GM19239 (cell line): ENCODE results near the gene UTP3.
"Not testable (repeated sequence)": the region's sequence is repeated elsewhere in the genome, so short reads cannot be mapped to it uniquely, and the experiment has no call there.

Source experiments
- DNase-seq: peaks from one replicate; pipeline ENCODE4 v3.0.0; 2011; ENCODE audit warnings: low spot score; ENCODE audit not compliant: insufficient read length
- FAIRE-seq: peaks from 2 replicates; lab custom pipeline; 2011; peaks lifted over from hg19 to GRCh38; lab: Jason Lieb, UNC

Gene UTP3

DNA sequence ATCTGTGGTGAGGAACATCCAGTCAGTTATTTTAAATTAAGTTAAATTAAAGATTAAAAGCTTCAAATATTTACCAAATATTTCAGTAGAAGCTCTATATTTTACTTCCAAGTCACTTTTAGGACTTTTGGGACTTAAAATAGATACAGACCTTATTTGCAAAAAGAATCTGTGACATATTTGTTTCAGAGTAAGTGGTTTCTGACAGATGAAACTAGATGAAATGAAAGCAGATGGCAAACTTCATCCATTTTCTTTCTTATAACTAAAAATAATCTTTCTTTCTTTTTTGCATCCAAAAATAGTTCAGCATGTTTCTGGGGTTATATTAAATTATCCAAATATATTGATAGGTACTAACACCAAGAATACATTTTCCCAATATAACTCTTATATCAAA is 6.6 kb upstream of the UTP3 start:
- no peak for FAIRE-seq
- no peak for DNase-seq

DNA sequence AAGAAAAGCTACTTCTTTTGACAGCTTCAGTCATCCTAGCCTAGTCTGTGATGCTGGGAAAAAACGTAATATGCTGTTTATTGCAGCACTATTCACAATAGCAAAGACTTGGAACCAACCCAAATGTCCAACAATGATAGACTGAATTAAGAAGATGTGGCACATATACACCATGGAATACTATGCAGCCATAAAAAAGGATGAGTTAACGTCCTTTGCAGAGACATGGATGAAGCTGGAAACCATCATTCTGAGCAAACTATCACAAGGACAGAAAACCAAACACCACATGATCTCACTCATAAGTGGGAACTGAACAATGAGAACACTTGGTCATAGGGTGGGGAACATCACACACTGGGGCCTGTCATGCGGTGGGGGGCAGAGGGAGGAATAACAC is 6.2 kb upstream of the UTP3 start:
- not testable (repeated sequence) for DNase-seq, FAIRE-seq

DNA sequence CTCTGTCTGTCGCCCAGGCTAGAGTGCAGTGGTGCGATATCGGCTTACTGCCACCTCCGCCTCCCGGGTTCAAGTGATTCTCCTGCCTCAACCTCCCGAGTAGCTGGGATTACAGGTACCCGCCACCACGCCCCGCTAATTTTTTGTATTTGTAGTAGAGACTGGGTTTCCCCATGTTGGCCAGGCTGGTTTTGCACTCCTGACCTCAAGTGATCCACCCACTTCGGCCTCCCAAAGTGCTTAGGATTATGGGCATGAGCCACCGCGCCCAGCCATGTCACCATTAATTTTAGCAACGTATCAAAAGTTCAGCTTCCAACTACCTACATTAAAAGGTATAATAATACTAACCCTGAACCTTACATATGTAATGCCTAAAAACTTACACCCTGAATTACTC is 940 bp upstream of the UTP3 start:
- no peak for DNase-seq
- no peak for FAIRE-seq

DNA sequence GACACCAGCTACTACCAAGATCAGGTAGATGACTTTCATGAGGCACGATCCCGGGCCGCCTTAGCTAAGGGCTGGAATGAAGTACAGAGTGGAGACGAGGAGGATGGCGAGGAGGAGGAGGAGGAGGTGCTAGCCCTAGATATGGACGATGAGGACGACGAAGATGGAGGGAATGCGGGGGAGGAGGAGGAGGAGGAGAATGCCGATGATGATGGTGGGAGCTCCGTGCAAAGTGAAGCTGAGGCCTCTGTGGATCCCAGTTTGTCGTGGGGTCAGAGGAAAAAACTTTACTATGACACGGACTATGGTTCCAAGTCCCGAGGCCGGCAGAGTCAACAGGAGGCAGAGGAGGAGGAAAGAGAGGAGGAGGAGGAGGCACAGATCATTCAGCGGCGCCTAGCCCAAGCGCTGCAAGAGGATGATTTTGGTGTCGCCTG is 481 bp downstream of the UTP3 start:
- DNase-seq = no peak
- FAIRE-seq = no peak

DNA sequence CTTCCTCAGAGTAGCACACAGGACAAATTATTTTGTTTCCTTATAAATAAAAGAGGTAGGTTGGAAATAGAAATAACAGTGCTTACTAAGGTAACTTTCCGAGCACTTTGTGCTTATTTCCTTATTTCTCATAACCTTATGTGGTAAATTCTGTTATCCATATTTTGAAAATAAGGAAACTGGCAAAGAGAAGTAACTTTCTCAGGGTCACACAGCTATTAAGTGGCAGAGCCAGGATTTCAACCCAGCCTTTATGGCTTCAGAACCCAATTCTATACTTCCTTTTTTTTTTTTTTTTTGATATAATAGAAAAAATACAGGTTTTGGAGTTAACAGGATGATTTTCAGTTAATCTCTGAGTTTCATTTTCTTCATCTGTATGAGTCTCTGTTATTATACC is 3.3 kb downstream of the UTP3 start:
- no peak for DNase-seq
- FAIRE-seq = peak; percentile 57

DNA sequence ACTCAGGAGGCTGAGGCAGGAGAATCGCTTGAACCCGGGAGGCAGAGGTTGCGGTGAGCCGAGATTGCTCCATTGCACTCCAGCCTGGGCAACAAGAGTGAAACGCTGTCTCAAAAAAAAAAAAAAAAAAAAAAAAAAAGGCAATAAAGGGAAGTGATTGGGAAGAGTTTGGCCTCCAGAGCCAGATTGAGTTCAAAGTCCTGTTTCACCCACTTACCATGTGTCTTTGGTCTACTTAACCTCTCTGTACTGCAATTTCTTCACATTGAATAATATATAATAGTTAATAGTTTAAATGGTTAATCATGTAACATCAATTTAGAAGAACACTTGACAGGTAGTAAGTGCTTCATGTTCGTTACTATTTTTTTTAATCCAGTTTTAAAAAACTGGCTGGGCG is 6.3 kb downstream of the UTP3 start:
- DNase-seq, FAIRE-seq: not testable (repeated sequence)

DNA sequence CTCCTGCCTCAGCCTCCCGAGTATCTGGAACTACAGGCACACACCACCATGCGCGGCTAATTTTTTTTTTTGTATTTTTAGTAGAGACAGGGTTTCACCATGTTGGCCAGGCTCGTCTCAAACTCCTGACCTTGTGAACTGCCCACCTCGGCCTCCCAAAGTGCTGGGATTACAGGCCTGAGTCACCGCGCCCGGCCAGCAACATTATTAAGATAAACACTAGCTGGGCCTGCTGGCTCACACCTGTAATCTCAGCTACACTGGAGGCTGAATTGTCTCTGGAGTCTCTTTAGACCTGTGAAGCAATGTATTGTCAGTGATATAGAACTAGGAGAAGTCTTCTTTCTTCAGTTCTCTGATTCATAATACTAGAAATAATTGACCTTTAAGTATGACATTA is 10.1 kb downstream of the UTP3 start:
- FAIRE-seq, DNase-seq: not testable (repeated sequence)

DNA sequence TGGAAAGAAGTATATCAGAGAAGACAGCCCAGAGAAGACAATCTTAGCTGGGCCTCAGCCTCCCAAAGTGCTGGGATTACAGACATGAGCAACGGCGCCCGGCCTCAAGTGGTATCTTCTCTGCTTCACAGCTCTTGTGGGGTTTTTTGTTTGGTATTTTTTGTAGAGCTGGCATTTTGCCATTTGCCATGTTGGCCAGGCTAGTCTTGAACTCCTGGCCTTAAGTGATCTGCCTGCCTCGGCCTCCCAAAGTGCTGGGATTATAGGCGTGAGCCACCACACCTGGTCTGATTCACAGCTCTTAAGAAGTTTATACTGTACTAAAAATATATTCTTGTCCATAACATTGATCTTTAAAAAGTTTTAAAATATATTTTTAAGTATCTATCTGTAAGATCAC is 12.4 kb downstream of the UTP3 start:
- no peak for DNase-seq
- no peak for FAIRE-seq

DNA sequence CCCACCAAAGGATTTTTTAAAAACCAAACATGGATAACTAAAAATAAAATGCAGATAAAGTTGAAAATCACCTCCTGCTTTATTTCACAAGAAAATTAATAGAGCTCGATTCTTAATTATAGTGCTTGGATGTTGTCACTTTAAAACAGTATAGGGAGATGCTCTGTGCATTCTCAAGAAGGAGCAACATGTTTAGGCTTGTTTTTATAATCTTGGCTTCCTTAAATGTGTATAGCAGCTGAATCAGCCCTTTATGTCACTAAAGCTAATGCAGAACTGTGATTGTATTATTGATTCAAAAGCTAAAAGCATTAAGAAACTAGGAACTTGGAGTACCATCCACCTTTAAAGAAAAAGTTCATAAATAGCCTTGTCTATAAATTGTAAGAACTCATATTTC is 12.9 kb downstream of the UTP3 start:
- DNase-seq (no peak), FAIRE-seq (no peak)

DNA sequence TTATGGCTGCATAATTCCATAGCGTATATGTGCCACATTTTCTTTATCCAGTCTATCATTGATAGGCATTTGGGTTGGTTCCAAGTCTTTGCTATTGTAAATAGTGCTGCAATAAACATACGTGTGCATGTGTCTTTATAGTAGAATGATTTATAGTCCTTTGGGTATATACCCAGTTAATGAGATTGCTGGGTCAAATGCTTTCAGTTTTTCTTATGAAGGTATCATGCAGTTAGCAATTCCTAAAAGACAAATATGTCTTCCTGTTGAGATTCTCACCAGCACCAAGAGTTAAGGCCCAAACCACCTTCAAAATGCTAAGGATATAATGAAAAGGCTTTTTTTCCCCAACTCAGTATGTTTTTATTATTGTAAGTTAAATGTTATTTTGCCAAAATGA is 14.3 kb downstream of the UTP3 start:
- DNase-seq, FAIRE-seq: not testable (repeated sequence)

DNA sequence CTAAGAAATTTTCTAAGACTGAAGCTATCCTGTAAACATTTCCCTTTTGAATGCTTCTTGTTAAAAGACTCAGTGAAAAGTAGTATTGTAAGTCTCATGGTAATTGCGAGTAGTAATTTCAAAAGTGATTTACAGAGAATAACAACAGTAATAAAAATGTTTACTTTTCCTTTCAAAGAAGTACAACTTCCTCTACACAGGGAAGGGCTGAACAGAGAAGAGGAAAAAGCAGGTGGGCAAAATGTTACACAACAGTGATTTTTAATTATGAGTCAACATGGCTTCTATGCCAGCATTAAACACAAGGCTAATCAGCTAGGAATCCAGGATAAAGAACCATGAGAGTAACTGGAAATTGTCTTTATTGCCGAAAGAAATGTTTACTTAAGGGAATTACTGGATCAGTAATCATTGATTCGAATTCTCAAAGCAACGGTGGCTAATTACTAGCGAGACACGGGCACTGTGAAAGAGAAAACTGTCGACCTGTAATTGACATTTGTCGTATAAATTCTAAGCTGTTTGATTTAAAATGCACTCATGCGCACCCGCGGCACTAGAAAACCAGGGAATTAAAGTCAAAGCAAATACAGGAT is 15.4 kb downstream of the UTP3 start:
- FAIRE-seq (peak; percentile 76), DNase-seq (no peak)

DNA sequence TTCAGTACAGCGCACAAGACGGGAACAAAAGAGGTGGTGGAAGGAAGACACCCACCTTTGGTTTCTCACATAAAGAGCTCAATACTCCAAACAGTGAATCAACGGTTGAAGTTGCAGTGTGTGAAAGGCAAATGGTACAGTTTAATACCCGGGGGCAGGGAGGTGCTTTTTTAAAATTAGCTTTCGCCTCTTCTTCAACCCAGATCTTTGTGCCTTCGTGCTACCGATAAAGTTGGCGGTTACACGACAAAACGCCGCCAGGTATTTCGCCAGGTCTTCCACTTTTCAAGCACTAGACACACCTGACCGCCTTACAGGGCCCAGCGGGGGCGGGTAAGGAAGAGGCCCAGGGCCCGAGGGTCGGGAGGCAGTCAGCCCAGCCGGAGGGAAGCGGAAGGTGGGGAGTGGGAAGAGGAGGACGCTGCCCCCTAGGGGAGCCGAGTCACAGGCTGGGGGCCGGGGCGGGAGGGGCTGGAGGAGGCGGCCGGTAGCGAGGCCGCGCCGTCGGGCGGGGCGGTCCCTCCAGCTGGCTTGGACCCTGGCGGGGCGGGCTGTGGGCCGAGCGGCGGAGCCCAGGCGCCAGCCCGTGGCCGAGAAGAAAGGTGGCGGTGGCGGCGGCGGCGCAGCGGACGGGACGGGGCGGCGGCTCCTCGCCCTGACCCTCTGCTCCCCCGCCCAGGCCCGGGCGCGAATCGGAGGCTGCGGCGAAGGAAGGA is 16.0 kb downstream of the UTP3 start:
- FAIRE-seq = peak; percentile 72
- DNase-seq = no peak

DNA sequence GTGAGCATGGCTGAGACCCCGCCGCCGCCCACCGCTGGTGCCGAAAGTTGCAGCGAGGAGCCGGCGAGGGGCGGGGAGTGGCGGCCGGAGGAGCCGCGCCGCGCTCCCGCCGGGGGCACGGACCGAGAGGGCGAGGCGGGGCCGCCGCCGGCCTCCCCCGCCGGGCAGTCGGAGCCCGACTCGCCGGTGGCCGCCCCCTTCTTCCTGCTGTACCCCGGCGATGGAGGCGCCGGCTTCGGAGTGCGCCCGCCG is 16.5 kb downstream of the UTP3 start:
- no peak for DNase-seq
- FAIRE-seq = no peak

DNA sequence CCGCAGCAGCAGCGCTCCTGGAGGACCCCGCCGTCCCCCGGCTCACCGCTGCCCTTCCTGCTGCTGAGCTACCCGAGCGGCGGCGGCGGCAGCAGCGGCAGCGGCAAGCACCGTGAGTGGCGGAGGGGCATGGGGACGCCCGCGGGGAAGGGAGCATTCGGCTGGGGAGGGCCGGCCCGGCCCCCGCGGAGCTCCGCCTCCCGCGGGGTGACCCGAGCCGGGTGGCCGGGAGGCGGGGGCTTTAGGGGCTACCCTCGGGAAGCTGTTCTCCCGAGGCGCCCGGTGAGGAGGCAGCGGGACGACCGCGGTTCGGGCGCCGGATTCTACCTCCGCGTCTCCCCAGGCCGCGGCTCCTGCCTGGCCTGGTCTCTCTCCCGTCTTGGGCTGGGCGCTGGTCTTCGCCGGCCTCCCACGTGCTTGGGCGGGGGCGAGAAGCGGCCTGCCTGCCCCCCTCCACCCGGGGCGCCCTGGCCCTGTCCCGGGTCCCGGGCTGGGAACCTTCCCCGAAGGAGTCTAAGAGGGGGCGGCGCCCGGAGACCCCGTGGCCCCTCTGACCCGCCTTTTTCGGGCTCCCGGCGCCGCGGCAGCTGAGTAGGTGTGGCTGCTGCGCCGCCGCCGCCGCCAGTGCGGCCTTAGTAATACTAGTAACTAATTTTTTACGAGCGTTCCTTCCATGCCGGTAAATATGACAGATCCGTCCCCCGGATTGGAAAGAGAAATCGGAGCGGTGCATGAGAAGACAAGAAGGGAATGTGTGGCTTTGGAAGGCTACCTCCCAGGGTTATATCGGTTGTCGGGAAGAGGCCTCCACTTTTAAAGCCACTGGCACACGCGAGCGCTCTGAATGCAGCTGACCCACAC is 17.1 kb downstream of the UTP3 start:
- FAIRE-seq = peak; percentile 62
- DNase-seq = peak; percentile 53

DNA sequence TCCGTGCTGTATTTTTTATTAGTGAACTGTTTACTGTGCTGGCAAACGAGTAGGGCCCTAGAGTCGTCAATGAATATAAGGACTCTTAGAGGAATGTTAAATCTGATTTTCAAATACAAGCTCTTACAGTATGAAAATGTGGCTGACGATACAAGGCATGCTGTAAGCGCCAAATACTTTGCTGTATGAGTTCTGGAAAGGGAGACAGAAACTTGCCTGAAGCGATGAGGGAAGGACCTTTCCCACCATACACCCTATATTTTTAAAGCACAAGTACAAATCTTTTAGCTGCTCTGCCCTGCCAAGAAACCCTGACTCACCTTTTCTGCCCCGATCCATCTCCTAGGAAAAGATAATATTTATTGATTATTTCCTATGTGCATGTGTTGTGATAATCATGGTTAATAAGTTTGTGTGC is 17.7 kb downstream of the UTP3 start:
- FAIRE-seq = peak; percentile 82
- no peak for DNase-seq

DNA sequence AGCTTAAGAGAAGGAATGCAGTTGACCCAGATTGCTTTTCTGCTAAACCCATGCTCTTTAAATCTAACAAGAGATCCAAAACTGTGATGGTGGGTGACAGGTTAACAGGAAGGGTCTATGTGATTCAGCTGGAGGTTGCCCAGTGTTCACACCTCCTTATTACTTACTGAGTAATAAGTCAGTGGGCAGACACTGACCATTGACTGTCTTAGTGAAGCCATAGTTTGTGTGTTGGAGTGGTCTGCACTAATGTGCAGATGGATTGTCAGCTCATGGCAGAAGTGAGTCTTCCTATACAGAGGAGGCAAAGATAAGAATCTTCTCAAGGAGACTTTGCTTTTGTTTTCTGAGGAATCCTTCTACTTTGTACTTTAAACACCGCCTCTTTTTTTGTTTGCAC is 18.2 kb downstream of the UTP3 start:
- no peak for FAIRE-seq
- DNase-seq = no peak

DNA sequence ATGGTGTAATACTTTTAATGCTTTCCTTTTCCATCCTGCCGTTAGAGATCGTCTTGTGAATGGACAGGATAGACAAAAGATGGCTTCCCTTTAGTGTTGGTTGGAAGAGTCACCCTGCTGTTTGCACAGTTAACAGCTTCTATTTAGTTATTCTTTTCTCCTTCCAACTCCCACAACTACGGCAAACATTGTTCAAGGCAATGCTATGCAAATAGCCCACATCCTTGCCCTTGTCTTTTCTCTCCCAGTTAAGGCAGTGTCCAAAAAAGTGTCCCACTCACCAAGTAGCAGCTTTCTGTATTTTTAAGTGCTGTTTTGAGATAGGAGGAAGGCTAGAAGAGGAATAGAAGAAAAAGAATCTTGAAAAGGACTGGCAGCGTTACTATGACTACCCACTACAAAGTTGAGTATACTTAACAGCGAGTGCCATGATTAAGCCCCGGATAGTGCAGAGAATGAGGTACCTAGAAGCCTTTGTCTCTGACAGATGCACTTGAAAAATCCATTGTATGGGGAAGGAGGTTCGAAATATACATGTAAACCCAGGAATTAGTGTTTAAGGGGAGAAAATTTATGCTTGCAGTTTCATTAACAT is 21.4 kb downstream of the UTP3 start:
- FAIRE-seq = no peak
- no peak for DNase-seq

DNA sequence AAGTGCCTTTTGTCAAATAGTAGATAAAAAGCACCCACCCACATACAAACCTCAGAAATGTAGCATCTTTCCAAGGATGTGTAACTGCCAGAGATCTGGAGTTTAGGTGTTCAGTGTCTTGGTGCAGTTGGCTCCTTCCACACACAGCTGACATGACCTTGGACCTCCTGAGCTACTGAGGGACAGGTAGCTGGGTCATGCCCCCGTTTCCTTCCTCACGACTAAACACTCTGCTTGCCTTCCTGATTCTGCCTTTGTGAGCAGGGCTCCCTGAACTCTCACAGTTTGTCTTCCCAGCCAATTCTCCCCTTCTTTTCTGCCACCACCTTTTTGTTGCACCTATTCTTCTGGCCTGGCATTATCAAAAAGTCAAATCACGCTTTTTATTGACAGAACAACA is 23.3 kb downstream of the UTP3 start:
- FAIRE-seq = no peak
- DNase-seq = no peak

DNA sequence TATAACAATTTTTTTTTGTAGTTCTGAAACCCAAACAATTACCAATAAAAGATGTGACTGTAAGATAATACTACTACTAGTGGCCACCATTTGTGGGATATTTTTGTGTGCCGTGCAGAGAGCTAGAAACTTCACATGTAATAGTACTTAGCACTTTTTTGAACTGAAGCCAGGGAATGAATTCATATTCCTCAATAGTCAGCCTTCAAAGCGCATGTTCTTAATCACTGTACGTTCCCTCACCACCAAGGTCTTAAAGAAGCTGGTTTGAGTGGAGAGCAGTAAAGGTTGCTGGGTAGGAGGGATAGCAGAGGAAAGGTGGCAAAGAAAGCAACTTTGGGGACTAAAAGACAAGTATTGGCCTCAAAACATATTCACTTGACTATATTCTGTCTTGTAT is 23.8 kb downstream of the UTP3 start:
- DNase-seq (no peak), FAIRE-seq (peak; percentile 8)

DNA sequence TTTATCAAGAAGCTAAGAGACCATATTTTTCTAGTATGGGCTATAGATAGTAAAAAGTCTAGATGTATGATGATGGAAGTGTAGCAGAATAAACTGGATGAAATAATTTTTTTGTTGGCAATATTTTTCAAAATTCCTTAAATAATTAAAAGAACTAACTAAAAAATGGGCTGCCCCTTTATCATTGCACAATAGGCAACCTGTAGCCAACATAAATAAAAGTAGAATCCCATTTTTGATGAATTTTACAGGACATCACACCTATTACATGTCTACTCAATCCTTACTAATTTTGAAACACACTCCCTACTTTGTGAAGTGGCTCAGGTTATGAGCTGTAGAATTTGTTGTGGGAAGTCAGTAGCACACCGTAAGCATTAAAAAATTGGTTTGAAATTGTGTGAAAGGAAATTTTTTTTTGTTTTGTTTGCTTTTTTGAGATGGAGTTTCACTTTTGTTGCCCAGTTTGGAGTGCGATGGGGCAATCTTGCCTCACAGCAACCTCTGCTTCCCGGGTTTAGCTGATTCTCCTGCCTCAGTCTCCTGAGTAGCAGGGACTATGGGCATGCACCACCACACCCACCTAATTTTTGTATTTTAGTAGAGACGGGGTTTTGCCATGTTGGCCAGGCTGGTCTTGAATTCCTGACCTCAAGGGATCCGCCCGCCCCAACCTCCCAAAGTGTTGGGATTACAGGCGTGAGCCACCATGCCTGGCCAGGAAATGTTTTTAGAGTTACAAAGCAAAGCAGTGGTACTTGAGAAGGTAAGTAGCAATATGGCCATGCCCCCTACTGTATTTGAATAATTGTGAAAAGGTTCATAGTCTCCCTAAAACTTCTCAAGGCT is 24.5 kb downstream of the UTP3 start:
- DNase-seq (no peak), FAIRE-seq (peak; percentile 68)
